ENCODE results near the gene AMH. TPM values are rescaled to one million over a fixed set of nuclear protein-coding genes. Genes with fewer than 3 reads are reported as not detected.

AMH gene
- total and polyA plus RNA-seq, 2 of the 13 experiments (the other 11 are each of a cell fraction or from before 2014, with no cell fraction given), result 0.03 to 0.18 TPM

DNA sequence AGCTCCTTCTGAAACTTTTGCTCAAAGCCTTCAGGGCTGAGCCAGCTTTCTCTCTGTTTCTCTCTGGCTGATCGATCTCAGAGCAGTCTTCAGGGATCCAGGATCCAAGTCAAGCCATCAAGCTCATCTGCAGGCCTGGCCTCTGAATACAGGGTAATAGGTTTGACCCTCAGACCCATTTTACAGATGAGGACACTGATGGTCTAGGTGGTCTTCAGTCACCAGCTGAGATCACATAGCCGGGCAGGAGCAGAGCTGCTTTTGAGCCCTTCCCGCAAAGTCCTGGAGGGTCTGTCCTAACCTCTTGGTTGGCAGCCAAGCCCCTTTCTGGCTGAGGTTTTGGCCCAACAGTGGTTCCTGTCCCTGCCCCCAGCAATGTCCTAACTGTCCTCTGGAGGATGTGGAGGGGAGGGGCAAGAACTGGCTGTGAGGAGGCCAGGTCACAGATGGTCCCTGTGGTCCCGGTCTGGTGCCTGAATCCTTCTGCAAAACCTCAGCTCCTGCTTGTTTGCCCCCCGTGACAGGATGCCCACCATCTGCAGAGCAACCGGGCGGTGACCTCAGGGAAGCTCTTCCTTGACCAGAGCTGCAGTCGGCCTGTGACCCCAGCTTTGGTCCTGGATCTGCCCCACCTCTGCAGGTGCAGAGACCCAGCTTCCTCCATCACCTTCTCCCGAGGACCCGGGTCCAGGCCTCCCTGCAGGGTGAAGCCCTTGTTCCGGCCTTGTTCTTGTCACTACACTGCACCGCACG, 38.6 kb downstream of the AMH start (continued):
- TF ChIP-seq, protein P1, sequence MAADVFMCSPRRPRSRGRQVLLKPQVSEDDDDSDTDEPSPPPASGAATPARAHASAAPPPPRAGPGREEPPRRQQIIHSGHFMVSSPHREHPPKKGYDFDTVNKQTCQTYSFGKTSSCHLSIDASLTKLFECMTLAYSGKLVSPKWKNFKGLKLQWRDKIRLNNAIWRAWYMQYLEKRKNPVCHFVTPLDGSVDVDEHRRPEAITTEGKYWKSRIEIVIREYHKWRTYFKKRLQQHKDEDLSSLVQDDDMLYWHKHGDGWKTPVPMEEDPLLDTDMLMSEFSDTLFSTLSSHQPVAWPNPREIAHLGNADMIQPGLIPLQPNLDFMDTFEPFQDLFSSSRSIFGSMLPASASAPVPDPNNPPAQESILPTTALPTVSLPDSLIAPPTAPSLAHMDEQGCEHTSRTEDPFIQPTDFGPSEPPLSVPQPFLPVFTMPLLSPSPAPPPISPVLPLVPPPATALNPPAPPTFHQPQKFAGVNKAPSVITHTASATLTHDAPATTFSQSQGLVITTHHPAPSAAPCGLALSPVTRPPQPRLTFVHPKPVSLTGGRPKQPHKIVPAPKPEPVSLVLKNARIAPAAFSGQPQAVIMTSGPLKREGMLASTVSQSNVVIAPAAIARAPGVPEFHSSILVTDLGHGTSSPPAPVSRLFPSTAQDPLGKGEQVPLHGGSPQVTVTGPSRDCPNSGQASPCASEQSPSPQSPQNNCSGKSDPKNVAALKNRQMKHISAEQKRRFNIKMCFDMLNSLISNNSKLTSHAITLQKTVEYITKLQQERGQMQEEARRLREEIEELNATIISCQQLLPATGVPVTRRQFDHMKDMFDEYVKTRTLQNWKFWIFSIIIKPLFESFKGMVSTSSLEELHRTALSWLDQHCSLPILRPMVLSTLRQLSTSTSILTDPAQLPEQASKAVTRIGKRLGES (CRISPR knock-in tag; IDR thresholded peaks at IDR 0.05; ENCODE audit: borderline replicate concordance), result no peak
- no peak for TF ChIP-seq THAP7 (CRISPR knock-in tag; IDR thresholded peaks at IDR 0.05)
- TF ChIP-seq THYN1 (CRISPR knock-in tag; IDR thresholded peaks at IDR 0.05; ENCODE audit: borderline replicate concordance, low read depth), result no peak
- no peak for TF ChIP-seq NFKBIZ (CRISPR knock-in tag; IDR thresholded peaks at IDR 0.05)
- no peak for TF ChIP-seq ZNF558 (CRISPR knock-in tag; IDR thresholded peaks at IDR 0.05; ENCODE audit: borderline replicate concordance)
- TF ChIP-seq KLF11 (CRISPR knock-in tag; IDR thresholded peaks at IDR 0.05), result no peak
- TF ChIP-seq ZFP91 (CRISPR knock-in tag; IDR thresholded peaks at IDR 0.05; ENCODE audit: borderline replicate concordance), result no peak
- no peak for TF ChIP-seq SRSF9 (IDR thresholded peaks at IDR 0.05; ENCODE audit: borderline replicate concordance, insufficient read depth, low read depth, low read length, poor library complexity, severe bottlenecking)
- TF ChIP-seq HMG20B (CRISPR knock-in tag; conservative IDR thresholded peaks at IDR 0.05), result no peak
- TF ChIP-seq ZNF335 (CRISPR knock-in tag; IDR thresholded peaks at IDR 0.05), result no peak
- TF ChIP-seq ZNF879 (CRISPR knock-in tag; IDR thresholded peaks at IDR 0.05), result no peak
- no peak for TF ChIP-seq RERE (CRISPR knock-in tag; IDR thresholded peaks at IDR 0.05; ENCODE audit: low read depth)
- no peak for TF ChIP-seq PCBP2 (optimal IDR thresholded peaks at IDR 0.05; ENCODE audit: low read depth, low read length, poor library complexity, severe bottlenecking)
- no peak for TF ChIP-seq ETS1 (CRISPR knock-in tag; IDR thresholded peaks at IDR 0.05)
- no peak for TF ChIP-seq GTF3A (CRISPR knock-in tag; conservative IDR thresholded peaks at IDR 0.05)
- no peak for TF ChIP-seq TBX3 (IDR thresholded peaks at IDR 0.05; ENCODE audit: borderline replicate concordance)
- no peak for TF ChIP-seq POLR2A (IDR thresholded peaks at IDR 0.05; ENCODE audit: insufficient read depth in 1 of 2, low read depth in 2 of 2, low read length in 2 of 2)

Data from HepG2 (cell line).